HG02623 (cell line): ENCODE measurements around the gene TMTC3.

Experiments
- ATAC-seq: cut with Tn5 transposase; IDR thresholded peaks from one replicate; pipeline ENCODE4 v1.9.1; 2021; ENCODE audit warnings: moderate library complexity; ENCODE audit not compliant: unreplicated experiment

Gene TMTC3

DNA sequence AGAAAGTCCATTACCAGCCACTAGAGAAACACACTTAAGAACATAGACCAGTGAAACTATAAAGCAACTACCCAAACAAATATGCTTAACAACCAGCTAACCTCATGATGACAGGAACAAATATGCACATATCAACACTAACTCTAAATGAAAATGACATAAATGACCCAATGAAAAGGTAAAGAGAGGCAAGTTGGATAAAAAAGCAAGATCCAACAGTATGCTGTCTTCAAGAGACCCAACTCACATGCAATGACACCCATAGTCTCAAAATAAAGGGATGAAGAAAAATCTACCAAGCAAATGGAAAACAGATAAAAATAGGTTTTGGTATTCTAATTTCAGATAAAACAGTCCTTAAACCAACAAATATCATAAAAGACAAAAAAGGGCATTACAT lies 77.8 kb downstream of the TMTC3 start:
- ATAC-seq = no peak

- ATAC-seq = no peak
Measured at GRCh38 chr12:88223519-88223918, 81.4 kb downstream of the TMTC3 start.

DNA sequence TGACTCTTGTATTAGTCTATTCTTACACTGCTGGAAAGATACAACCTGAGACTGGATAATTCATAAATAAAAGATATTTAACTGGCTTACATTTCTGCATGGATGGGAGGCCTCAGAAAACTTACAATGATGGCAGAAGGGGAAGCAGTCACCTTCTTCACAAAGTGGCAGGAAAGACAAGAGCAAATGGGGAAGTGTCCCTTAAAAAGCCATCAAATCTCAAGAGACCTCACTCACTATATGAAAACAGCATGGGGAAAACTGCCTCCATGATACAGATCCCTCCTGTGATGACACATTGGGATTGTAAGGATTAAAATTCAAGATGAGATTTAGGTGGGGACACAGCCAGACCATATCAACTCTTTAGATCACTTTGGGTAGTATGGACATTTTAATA lies 83.7 kb downstream of the TMTC3 start:
- ATAC-seq = no peak

- ATAC-seq = no peak
Measured at GRCh38 chr12:88227263-88227662, 85.2 kb downstream of the TMTC3 start.

GRCh38 chr12:88227871-88228270 lies 85.8 kb downstream of the TMTC3 start:
- ATAC-seq = no peak

DNA sequence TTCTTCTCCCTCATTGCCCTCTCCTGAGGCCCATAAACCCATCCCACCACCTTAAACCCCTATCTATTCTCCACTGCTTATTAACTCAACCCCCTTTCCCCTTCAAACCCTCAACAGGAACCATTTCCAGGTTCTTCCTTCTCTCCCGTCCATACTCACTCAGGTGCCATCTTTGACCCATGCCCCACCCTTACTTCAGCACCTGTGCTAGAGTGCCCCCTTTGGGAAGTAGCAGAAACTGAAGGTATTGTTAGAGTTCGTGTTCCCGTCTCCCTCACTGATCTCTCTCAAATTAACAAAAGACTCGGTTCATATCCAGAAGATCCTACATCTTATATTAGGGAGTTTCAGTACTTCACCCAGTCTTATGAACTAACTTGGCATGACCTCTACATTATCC lies 86.6 kb downstream of the TMTC3 start:
- no peak for ATAC-seq

GRCh38 chr12:88230271-88230670 lies 88.2 kb downstream of the TMTC3 start:
- ATAC-seq = no peak

- ATAC-seq = peak; percentile 41
Measured at GRCh38 chr12:88235183-88235833, 93.2 kb downstream of the TMTC3 start.

- ATAC-seq = no peak
Measured at GRCh38 chr12:88237954-88238353, 95.8 kb downstream of the TMTC3 start.

DNA sequence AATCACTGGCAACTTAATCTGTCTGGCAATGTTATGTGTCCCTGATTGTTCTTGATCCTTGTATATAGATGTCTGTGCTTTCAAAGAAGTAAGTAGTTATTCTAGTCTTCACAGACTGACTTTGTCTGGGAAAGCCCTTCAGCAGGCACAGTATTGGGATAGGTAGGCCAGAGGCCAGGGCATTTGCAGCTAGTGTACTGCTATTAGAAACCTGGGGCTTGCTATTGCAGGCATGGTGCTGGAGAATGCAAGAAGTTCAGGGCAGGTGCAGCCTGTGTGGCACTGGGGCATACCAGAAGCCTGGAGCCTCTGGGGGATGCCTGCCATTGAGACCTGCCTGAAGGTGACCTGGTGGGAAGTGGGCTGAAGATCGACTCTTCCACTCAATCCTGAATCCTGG lies 96.3 kb downstream of the TMTC3 start:
- ATAC-seq = no peak

GRCh38 chr12:88241862-88242570 lies 99.9 kb downstream of the TMTC3 start:
- no peak for ATAC-seq

DNA sequence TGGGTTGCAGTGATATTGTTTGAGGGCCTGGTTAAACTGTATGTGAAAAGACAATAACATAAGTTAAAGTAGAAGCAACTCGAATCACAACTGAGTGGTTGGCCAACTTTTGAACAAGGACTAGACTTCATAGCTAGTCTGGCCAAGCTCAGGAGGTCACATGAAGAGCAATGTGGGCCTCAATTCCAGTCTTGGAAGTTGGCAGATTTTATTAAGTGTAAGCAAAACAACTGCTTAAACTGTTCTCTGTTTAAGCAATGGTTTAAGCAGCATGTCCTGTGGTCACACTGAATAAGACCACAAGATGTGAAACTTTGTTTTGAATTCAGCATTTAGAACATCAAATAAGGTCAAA lies 100.4 kb downstream of the TMTC3 start:
- ATAC-seq = no peak

DNA sequence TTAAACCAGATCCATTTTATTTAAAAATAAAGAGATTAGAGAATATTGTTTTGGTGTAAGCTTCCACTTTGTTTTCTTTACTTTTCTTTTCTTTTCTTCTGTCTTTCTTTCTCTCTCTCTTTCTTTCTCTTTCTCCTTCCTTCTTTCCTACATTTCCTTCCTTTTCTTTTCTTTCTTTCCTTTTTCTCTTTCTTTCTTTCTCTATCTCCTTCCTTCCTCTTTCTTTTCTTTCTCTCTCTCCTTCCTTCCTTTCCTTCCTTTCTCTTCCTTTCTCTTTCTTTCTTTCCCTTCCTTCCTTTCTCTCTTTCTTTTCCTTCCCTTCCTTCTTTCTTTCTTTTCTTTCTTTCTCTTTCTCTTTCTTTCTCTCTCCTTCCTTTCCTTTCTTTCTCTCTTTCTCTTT lies 100.8 kb downstream of the TMTC3 start:
- ATAC-seq = no peak

- no peak for ATAC-seq
Measured at GRCh38 chr12:88243982-88244381, 101.9 kb downstream of the TMTC3 start.

DNA sequence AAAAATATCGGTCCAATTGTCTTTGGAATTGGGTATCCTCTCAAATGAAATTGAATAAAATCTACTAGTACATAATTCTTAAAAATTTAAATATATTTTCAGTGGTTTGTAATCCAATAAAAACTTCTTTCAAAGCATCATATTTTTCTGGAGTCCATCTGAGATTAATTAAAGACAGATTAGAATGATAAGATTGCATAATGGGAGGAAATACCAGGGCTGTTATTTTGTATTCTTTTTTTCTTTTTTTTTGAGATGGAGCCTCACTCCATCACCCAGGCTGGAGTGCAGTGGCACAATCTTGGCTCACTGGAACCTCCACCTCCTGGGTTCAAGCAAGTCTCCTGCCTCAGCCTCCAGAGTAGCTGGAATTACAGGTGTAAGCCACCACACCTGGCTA lies 103.8 kb downstream of the TMTC3 start:
- ATAC-seq = no peak

DNA sequence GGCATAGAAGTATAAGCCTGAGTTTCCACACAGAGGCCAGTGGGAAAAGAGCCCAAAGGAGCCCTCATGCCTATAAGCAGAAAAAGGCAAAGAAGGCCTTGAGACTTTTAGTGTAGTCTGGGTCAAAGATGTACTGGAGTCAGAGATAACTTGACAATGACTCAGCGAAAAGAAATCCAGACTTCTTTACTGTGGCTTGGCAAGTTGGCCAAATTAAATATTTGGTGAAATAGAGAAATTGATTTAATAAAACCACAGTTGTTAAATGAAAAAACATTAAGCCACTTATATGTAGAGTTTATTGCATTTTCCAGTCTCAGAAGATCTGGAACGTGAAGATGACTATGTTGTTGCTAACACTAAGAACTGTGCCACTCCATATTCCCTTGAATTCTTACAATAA lies 105.1 kb downstream of the TMTC3 start:
- ATAC-seq = no peak

- no peak for ATAC-seq
Measured at GRCh38 chr12:88248606-88249005, 106.5 kb downstream of the TMTC3 start.
